Activated CD4-positive, alpha-beta T cell treated with anti-CD3 and anti-CD28 coated beads, Interleukin-2, amount 10 ng/mL, durations not matched to agents 24 days and 14 days (primary cell): ENCODE results near the gene CRAMP1. TPM values are rescaled to one million over a fixed set of nuclear protein-coding genes. Genes with fewer than 3 reads are reported as not detected.

Experiments used
- DNase-seq: peaks from one replicate; pipeline ENCODE4 v3.0.0; 2022
- H3K27ac Mint-ChIP-seq: one replicate; pipeline ENCODE4 v1.8.0; 2022; ENCODE audit warnings: mild to moderate bottlenecking, mixed read lengths
- H3K27me3 Mint-ChIP-seq: one replicate; pipeline ENCODE4 v1.8.0; 2022; ENCODE audit warnings: mixed read lengths
- H3K36me3 Mint-ChIP-seq: one replicate; pipeline ENCODE4 v1.8.0; 2022; ENCODE audit warnings: low read depth, mild to moderate bottlenecking, mixed read lengths
- H3K4me1 Mint-ChIP-seq: one replicate; pipeline ENCODE4 v1.8.0; 2021; ENCODE audit warnings: mixed read lengths
- H3K4me3 Mint-ChIP-seq: one replicate; pipeline ENCODE4 v1.8.0; 2022; ENCODE audit warnings: mild to moderate bottlenecking, moderate library complexity, mixed read lengths
- H3K9me3 Mint-ChIP-seq: one replicate; pipeline ENCODE4 v1.8.0; 2021; ENCODE audit warnings: mixed read lengths
- intact Hi-C: fragments of 100-400 bp; cut with micrococcal nuclease; formaldehyde crosslinking; loops from one replicate; pipeline ENCODE4 v1.15.1; 2023
- total RNA-seq: library from RNA; stranded (reverse); gene quantifications from 2 replicates; pipeline ENCODE4 v1.2.3, GENCODE V29; 2022

Gene CRAMP1
- total RNA-seq, 1 donor from 2014 or later, result 36.7 TPM

GRCh38 chr16:1650131-1650530 lies 38.0 kb downstream of the CRAMP1 start:
- no peak for DNase-seq
- peaks cover 26% of the 10 kb centered on the region for H3K4me1 Mint-ChIP-seq

DNA sequence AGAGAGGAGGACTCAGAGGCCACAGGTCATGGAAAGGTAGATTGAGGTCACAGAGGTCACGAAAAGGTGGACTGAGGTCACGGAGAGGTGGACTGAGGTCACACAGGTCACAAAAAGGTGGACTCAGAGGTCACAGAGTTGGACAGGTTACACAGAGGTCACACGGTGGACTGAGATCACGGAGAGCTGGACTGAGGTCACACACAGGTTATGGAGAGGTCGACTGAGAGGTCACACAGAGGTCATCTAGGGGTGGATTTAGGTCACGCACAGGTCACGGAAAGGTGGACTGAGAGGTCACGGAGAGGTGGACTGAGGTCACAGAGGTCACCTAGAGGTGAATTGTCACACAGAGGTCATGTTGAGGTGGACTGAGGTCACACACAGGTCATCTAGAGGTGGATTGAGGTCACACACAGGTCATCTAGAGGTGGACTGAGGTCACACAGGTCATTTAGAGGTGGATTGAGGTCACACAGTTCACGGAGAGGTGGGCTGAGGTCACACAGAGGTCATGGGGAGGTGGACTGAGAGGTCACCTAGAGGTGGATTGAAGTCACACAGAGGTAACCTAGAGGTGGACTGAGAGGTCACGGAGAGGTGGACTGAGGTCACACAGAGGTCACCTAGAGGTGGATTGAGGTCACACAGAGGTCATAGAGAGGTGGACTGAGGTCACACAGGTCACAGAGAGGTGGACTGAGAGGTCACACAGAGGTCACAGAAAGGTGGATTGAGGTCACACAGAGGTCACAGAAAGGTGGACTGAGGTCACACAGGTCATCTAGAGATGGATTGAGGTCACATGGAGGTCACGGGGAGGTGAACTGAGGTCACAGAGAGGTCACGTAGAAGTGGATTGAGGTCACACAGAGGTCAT lies 39.2 kb downstream of the CRAMP1 start:
- no peak for DNase-seq
- no peaks in the 10 kb centered on the region for H3K9me3 Mint-ChIP-seq
- H3K4me1 Mint-ChIP-seq, result peaks cover 16% of the 10 kb centered on the region
- peaks cover 51% of the 10 kb centered on the region for H3K36me3 Mint-ChIP-seq
- no peak overlapping the region for H3K4me3 Mint-ChIP-seq
- intact Hi-C loops, result no loop called here
- no peaks in the 10 kb centered on the region for H3K27me3 Mint-ChIP-seq
- H3K27ac Mint-ChIP-seq, result peak overlapping the region; percentile 14

More at GRCh38 chr16:1650131-1650530, 38.0 kb downstream of the CRAMP1 start:
- intact Hi-C loops, result no loop called here
- peaks cover 52% of the 10 kb centered on the region for H3K36me3 Mint-ChIP-seq
- no peaks in the 10 kb centered on the region for H3K27me3 Mint-ChIP-seq
- peak overlapping the region; percentile 41 for H3K27ac Mint-ChIP-seq
- no peak overlapping the region for H3K4me3 Mint-ChIP-seq
- H3K9me3 Mint-ChIP-seq, result no peaks in the 10 kb centered on the region

- DNase-seq, result no peak
- Mint-ChIP-seq H3K36me3 (peaks cover 46% of the 10 kb centered on the region), H3K9me3 (no peaks in the 10 kb centered on the region), H3K4me3 (no peak overlapping the region), H3K27me3 (no peaks in the 10 kb centered on the region), H3K4me1 (peaks cover 11% of the 10 kb centered on the region), H3K27ac (peak overlapping the region; percentile 4)
- intact Hi-C loops, result no loop called here
Measured at GRCh38 chr16:1651974-1652312, 39.8 kb downstream of the CRAMP1 start.

GRCh38 chr16:1653023-1653422 lies 40.9 kb downstream of the CRAMP1 start:
- no peaks in the 10 kb centered on the region for H3K27me3 Mint-ChIP-seq
- H3K9me3 Mint-ChIP-seq, result no peaks in the 10 kb centered on the region
- H3K4me3 Mint-ChIP-seq, result no peak overlapping the region
- H3K36me3 Mint-ChIP-seq, result peaks cover 42% of the 10 kb centered on the region
- intact Hi-C loops, result no loop called here
- no peak overlapping the region for H3K27ac Mint-ChIP-seq
- peaks cover 8% of the 10 kb centered on the region for H3K4me1 Mint-ChIP-seq
- DNase-seq, result no peak

- peaks cover 6% of the 10 kb centered on the region for H3K4me1 Mint-ChIP-seq
- H3K27ac Mint-ChIP-seq, result no peak overlapping the region
- no peak for DNase-seq
- H3K36me3 Mint-ChIP-seq, result peaks cover 41% of the 10 kb centered on the region
- no peaks in the 10 kb centered on the region for H3K9me3 Mint-ChIP-seq
- no peak overlapping the region for H3K4me3 Mint-ChIP-seq
- intact Hi-C loops, result no loop called here
- no peaks in the 10 kb centered on the region for H3K27me3 Mint-ChIP-seq
Measured at GRCh38 chr16:1654505-1655268, 42.5 kb downstream of the CRAMP1 start.

GRCh38 chr16:1655269-1655807 lies 43.2 kb downstream of the CRAMP1 start:
- H3K27me3 Mint-ChIP-seq, result no peaks in the 10 kb centered on the region
- intact Hi-C loops, result no loop called here
- no peak overlapping the region for H3K27ac Mint-ChIP-seq
- no peaks in the 10 kb centered on the region for H3K9me3 Mint-ChIP-seq
- H3K4me1 Mint-ChIP-seq, result peaks cover 6% of the 10 kb centered on the region
- peaks cover 43% of the 10 kb centered on the region for H3K36me3 Mint-ChIP-seq
- no peak for DNase-seq
- no peak overlapping the region for H3K4me3 Mint-ChIP-seq

DNA sequence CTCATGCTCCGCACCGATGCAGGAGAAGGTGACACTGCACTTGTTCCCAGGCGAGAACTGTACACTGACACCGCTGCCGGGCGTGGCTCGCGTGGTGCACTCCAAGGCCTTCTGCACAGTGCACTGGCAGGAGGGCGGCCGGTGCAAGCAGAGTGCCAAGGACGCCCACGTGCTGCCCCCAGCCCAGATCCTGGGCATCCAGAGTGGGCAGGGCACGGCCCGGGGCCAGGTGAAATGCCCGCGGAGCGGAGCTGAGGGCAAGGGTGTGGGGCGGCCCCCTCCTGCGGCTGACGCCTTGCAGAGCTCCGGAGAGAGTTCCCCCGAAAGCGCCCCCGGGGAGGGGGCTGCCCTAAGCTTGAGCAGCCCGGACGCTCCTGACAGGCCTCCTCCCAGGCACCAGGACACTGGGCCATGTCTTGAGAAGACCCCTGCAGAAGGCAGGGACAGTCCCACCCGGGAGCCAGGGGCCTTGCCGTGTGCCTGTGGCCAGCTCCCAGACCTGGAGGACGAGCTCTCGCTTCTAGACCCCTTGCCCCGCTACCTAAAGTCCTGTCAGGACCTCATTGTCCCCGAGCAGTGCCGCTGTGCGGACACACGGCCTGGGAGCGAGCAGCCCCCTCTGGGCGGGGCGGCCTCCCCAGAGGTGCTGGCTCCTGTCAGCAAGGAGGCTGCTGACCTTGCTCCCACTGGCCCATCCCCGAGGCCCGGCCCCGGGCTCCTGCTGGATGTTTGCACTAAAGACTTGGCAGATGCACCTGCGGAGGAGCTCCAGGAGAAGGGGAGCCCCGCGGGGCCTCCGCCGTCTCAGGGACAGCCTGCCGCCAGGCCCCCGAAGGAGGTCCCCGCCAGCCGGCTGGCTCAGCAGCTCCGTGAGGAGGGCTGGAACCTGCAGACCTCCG lies 44.0 kb downstream of the CRAMP1 start:
- no peak for DNase-seq
- no peak overlapping the region for H3K27ac Mint-ChIP-seq
- peaks cover 36% of the 10 kb centered on the region for H3K36me3 Mint-ChIP-seq
- H3K9me3 Mint-ChIP-seq, result no peaks in the 10 kb centered on the region
- intact Hi-C loops, result no loop called here
- no peak overlapping the region for H3K4me3 Mint-ChIP-seq
- H3K27me3 Mint-ChIP-seq, result no peaks in the 10 kb centered on the region
- H3K4me1 Mint-ChIP-seq, result peaks cover 5% of the 10 kb centered on the region

- no peaks in the 10 kb centered on the region for H3K27me3 Mint-ChIP-seq
- H3K27ac Mint-ChIP-seq, result no peak overlapping the region
- H3K9me3 Mint-ChIP-seq, result no peaks in the 10 kb centered on the region
- no peak for DNase-seq
- no peaks in the 10 kb centered on the region for H3K4me1 Mint-ChIP-seq
- H3K4me3 Mint-ChIP-seq, result no peak overlapping the region
- H3K36me3 Mint-ChIP-seq, result peaks cover 31% of the 10 kb centered on the region
- intact Hi-C loops, result no loop called here
Measured at GRCh38 chr16:1656808-1657617, 44.9 kb downstream of the CRAMP1 start.

DNA sequence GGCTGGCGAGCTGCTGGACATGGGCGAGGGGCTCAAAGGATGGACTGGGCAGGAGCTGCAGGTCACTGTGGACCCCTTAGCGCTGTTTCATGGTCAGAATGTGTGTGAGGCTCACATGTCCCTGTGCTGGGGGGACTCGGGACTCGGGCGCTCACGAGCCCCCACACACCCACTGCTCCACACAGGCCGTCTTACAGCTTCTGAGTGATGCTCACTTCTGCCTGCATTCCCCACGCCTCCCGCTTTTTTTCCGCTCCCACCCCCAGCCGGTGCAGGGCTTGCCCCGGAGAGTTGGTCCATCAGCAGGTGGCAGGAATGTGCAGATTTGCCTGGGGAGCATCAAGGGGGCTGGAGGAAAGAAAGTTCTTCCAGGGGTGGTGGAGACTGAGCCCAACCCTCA lies 45.7 kb downstream of the CRAMP1 start:
- Mint-ChIP-seq H3K27me3 (no peaks in the 10 kb centered on the region), H3K9me3 (no peaks in the 10 kb centered on the region), H3K4me3 (no peak overlapping the region), H3K4me1 (no peaks in the 10 kb centered on the region), H3K36me3 (peaks cover 34% of the 10 kb centered on the region), H3K27ac (no peak overlapping the region)
- intact Hi-C loops, result no loop called here
- DNase-seq, result no peak

DNA sequence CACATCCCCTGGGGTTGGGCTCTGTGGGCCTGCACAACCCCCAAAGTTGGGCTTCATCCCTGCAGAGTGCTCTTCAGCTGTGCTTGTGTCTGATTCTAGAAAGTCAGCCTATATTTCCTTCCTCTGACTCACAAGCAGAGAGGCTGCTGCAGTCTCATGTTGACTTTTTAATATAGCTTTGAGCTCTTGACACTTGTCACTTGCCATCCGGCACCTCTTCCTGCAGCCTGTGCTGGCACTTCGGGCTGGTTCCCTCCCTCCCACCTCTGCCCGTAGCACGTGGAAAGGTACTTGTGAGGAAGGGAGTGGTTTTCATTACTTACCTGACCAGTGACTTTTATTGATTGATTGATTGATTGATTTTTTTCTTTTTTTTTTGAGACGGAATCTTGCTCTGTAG lies 46.9 kb downstream of the CRAMP1 start:
- DNase-seq, result no peak
- Mint-ChIP-seq H3K36me3 (peaks cover 42% of the 10 kb centered on the region), H3K4me3 (no peak overlapping the region), H3K27me3 (no peaks in the 10 kb centered on the region), H3K9me3 (no peaks in the 10 kb centered on the region), H3K27ac (no peak overlapping the region), H3K4me1 (no peaks in the 10 kb centered on the region)
- intact Hi-C loops, result no loop called here

- H3K4me1 Mint-ChIP-seq, result no peaks in the 10 kb centered on the region
- H3K36me3 Mint-ChIP-seq, result peaks cover 41% of the 10 kb centered on the region
- no peaks in the 10 kb centered on the region for H3K27me3 Mint-ChIP-seq
- DNase-seq, result no peak
- intact Hi-C loops, result no loop called here
- H3K9me3 Mint-ChIP-seq, result no peaks in the 10 kb centered on the region
- no peak overlapping the region for H3K4me3 Mint-ChIP-seq
- H3K27ac Mint-ChIP-seq, result no peak overlapping the region
Measured at GRCh38 chr16:1661826-1662225, 49.7 kb downstream of the CRAMP1 start.

- Mint-ChIP-seq H3K27me3 (no peaks in the 10 kb centered on the region), H3K9me3 (no peaks in the 10 kb centered on the region), H3K4me3 (no peak overlapping the region), H3K27ac (no peak overlapping the region), H3K36me3 (peaks cover 44% of the 10 kb centered on the region), H3K4me1 (no peaks in the 10 kb centered on the region)
- intact Hi-C loops, result no loop called here
- DNase-seq, result no peak
Measured at GRCh38 chr16:1662543-1662942, 50.4 kb downstream of the CRAMP1 start.

GRCh38 chr16:1665829-1666228 lies 53.7 kb downstream of the CRAMP1 start:
- intact Hi-C loops, result no loop called here
- Mint-ChIP-seq H3K4me1 (no peaks in the 10 kb centered on the region), H3K36me3 (peaks cover 61% of the 10 kb centered on the region), H3K27me3 (no peaks in the 10 kb centered on the region), H3K27ac (no peak overlapping the region), H3K9me3 (no peaks in the 10 kb centered on the region), H3K4me3 (no peak overlapping the region)
- DNase-seq, result no peak
